WTC11 (cell line): Measurements from ENCODE around the gene MGAT3. TPM values are rescaled to one million over a fixed set of nuclear protein-coding genes. Genes with fewer than 3 reads are reported as not detected.

Source experiments
- ATAC-seq: fragments of 200-7000 bp; cut with Tn5 transposase; 2 replicates; pipeline ENCODE4 v1.10.0; 2021; ENCODE audit warnings: mild to moderate bottlenecking, moderate library complexity
- CTCF ChIA-PET: fragments of 300-600 bp; sonication (Branson Sonifier 250); formaldehyde crosslinking; loops from one replicate; lab custom pipeline; 2021; ENCODE audit warnings: antibody characterized with exemption; lab: Charles Lee
- POLR2A ChIA-PET: fragments of 350-600 bp; sonication (Branson Sonifier 250); formaldehyde crosslinking; loops from one replicate; lab custom pipeline; 2021; ENCODE audit warnings: antibody characterized with exemption; lab: Charles Lee
- DNase-seq: peaks from one replicate; pipeline ENCODE4 v3.0.0; 2021; ENCODE audit warnings: low spot score
- H3K27ac Mint-ChIP-seq: 2 replicates; pipeline ENCODE4 v1.8.0; 2021; ENCODE audit warnings: mixed read lengths
- H3K27me3 Mint-ChIP-seq: 2 replicates; pipeline ENCODE4 v1.8.0; 2021; ENCODE audit warnings: low read depth, mild to moderate bottlenecking, moderate library complexity, mixed read lengths
- H3K36me3 Mint-ChIP-seq: 2 replicates; pipeline ENCODE4 v1.8.0; 2021; ENCODE audit warnings: mixed read lengths
- H3K4me1 Mint-ChIP-seq: 2 replicates; pipeline ENCODE4 v1.8.0; 2022; ENCODE audit warnings: mixed read lengths
- H3K4me3 Mint-ChIP-seq: 2 replicates; pipeline ENCODE4 v1.8.0; 2021; ENCODE audit warnings: mild to moderate bottlenecking, moderate library complexity, mixed read lengths
- H3K9me3 Mint-ChIP-seq: 2 replicates; pipeline ENCODE4 v1.8.0; 2021; ENCODE audit warnings: mixed read lengths
- ATF2 ChIP-seq: sonication (generic); formaldehyde crosslinking; IDR thresholded peaks from 2 replicates; pipeline ENCODE4 v1.8.1; 2022; ENCODE audit warnings: low read depth, missing genetic modification reagents, borderline replicate concordance
- CREB1 ChIP-seq: sonication (generic); formaldehyde crosslinking; IDR thresholded peaks from 2 replicates; pipeline ENCODE4 v1.8.0; 2023; ENCODE audit warnings: mild to moderate bottlenecking, missing genetic modification reagents
- ERG ChIP-seq: fragments of 250-450 bp; sonication (Bioruptor Pico); IDR thresholded peaks from 2 replicates; pipeline ENCODE4 v1.8.0; 2021; ENCODE audit warnings: mild to moderate bottlenecking
- HMGXB4 ChIP-seq: sonication (generic); formaldehyde crosslinking; IDR thresholded peaks from 2 replicates; pipeline ENCODE4 v1.8.1; 2023; ENCODE audit warnings: mild to moderate bottlenecking, moderate library complexity, missing genetic modification reagents
- JAZF1 ChIP-seq: fragments of 250-450 bp; sonication (Bioruptor Pico); IDR thresholded peaks from 2 replicates; pipeline ENCODE4 v1.9.0; 2021; ENCODE audit warnings: moderate library complexity, mild to moderate bottlenecking, inconsistent platforms
- NFATC4 ChIP-seq: fragments of 250-450 bp; sonication (Bioruptor Pico); IDR thresholded peaks from 2 replicates; pipeline ENCODE4 v1.9.0; 2021; ENCODE audit warnings: mild to moderate bottlenecking
- NFE2L1 ChIP-seq: sonication (generic); formaldehyde crosslinking; IDR thresholded peaks from 2 replicates; pipeline ENCODE4 v1.8.1; 2023; ENCODE audit warnings: missing genetic modification reagents
- OVOL2 ChIP-seq: fragments of 250-450 bp; sonication (Bioruptor Pico); IDR thresholded peaks from 2 replicates; pipeline ENCODE4 v1.9.0; 2021; ENCODE audit warnings: mild to moderate bottlenecking, borderline replicate concordance
- SMAD3 ChIP-seq: sonication (generic); formaldehyde crosslinking; IDR thresholded peaks from 2 replicates; pipeline ENCODE4 v1.8.0; 2022; ENCODE audit warnings: missing genetic modification reagents, mild to moderate bottlenecking, borderline replicate concordance
- SMAD4 ChIP-seq: sonication (generic); formaldehyde crosslinking; IDR thresholded peaks from 2 replicates; pipeline ENCODE4 v1.8.0; 2022; ENCODE audit warnings: mild to moderate bottlenecking, missing genetic modification reagents
- SOX15 ChIP-seq: fragments of 250-450 bp; sonication (Bioruptor Pico); IDR thresholded peaks from 2 replicates; pipeline ENCODE4 v1.9.0; 2021; ENCODE audit warnings: mild to moderate bottlenecking
- ZNF281 ChIP-seq: sonication (generic); formaldehyde crosslinking; IDR thresholded peaks from 2 replicates; pipeline ENCODE4 v1.8.0; 2023; ENCODE audit warnings: mild to moderate bottlenecking, missing genetic modification reagents
- ZNF317 ChIP-seq: sonication (generic); formaldehyde crosslinking; IDR thresholded peaks from 2 replicates; pipeline ENCODE4 v1.8.1; 2023; ENCODE audit warnings: low read depth, mild to moderate bottlenecking, moderate library complexity, missing genetic modification reagents, borderline replicate concordance
- ZNF416 ChIP-seq: fragments of 250-450 bp; sonication (Bioruptor Pico); IDR thresholded peaks from 2 replicates; pipeline ENCODE4 v1.9.0; 2021; ENCODE audit warnings: mild to moderate bottlenecking, inconsistent platforms
- ZNF671 ChIP-seq: fragments of 250-450 bp; sonication (Bioruptor Pico); IDR thresholded peaks from 2 replicates; pipeline ENCODE4 v1.8.0; 2021; ENCODE audit warnings: mild to moderate bottlenecking
- total RNA-seq: library from RNA; stranded (reverse); gene quantifications from 3 replicates; pipeline ENCODE4 v1.2.3, GENCODE V29; 2021
- TF ChIP-seq, protein P1 (sequence below): sonication (generic); formaldehyde crosslinking; IDR thresholded peaks from 2 replicates; pipeline ENCODE4 v1.8.1; 2023; ENCODE audit warnings: mild to moderate bottlenecking, missing genetic modification reagents
- TF ChIP-seq, protein P2 (sequence below): sonication (generic); formaldehyde crosslinking; IDR thresholded peaks from 2 replicates; pipeline ENCODE4 v1.8.0; 2023; ENCODE audit warnings: missing genetic modification reagents
- TF ChIP-seq, protein P3 (sequence below): sonication (generic); formaldehyde crosslinking; IDR thresholded peaks from 2 replicates; pipeline ENCODE4 v1.8.0; 2023; ENCODE audit warnings: missing genetic modification reagents, mild to moderate bottlenecking, borderline replicate concordance

Gene MGAT3
- total RNA-seq, 1 experiment from 2014 or later: 11.4 TPM

DNA sequence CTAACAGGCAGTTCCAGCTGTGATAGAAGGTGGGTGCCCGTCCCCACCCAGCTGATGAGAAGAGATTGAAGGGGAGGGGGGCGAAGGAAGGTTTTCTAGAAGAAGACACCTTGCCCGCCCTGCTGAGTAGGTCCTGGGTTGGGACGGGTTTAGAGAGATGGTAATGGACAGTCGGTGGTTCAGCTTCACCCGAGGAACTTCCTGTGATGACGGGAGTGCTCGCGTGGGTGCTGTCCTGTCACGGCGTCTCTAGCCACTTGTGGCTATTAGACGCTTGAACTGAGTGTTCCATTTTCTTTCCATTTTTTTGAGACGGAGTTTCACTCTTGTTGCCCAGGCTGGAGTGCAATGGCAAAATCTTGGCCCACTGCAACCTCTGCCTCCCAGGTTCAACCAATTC, 27.6 kb upstream of the MGAT3 start:
- peaks cover 43% of the 10 kb centered on the region for H3K4me1 Mint-ChIP-seq
- ChIA-PET CTCF (interaction anchor here (1.2 to 2.4 kb wide), 4 partner anchors 8 to 660 kb away, joined by 3 to 17 read pairs (median 4); partner anchors contain the start of gene TAB1), POLR2A (no interaction called here)
- TF ChIP-seq ATF2 (CRISPR knock-in tag) (no peak), JAZF1 (CRISPR knock-in tag) (no peak), OVOL2 (CRISPR knock-in tag) (no peak), ZNF416 (no peak), CREB1 (CRISPR knock-in tag) (no peak), ERG (CRISPR knock-in tag) (no peak), ZNF281 (CRISPR knock-in tag) (no peak), SMAD3 (CRISPR knock-in tag) (no peak), SOX15 (CRISPR knock-in tag) (no peak), NFE2L1 (CRISPR knock-in tag) (no peak), ZNF671 (no peak), ZNF317 (CRISPR knock-in tag) (no peak)
- TF ChIP-seq, protein P1, sequence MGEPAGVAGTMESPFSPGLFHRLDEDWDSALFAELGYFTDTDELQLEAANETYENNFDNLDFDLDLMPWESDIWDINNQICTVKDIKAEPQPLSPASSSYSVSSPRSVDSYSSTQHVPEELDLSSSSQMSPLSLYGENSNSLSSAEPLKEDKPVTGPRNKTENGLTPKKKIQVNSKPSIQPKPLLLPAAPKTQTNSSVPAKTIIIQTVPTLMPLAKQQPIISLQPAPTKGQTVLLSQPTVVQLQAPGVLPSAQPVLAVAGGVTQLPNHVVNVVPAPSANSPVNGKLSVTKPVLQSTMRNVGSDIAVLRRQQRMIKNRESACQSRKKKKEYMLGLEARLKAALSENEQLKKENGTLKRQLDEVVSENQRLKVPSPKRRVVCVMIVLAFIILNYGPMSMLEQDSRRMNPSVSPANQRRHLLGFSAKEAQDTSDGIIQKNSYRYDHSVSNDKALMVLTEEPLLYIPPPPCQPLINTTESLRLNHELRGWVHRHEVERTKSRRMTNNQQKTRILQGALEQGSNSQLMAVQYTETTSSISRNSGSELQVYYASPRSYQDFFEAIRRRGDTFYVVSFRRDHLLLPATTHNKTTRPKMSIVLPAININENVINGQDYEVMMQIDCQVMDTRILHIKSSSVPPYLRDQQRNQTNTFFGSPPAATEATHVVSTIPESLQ (CRISPR knock-in tag): no peak
- TF ChIP-seq, protein P2, sequence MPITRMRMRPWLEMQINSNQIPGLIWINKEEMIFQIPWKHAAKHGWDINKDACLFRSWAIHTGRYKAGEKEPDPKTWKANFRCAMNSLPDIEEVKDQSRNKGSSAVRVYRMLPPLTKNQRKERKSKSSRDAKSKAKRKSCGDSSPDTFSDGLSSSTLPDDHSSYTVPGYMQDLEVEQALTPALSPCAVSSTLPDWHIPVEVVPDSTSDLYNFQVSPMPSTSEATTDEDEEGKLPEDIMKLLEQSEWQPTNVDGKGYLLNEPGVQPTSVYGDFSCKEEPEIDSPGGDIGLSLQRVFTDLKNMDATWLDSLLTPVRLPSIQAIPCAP (CRISPR knock-in tag): no peak
- no peaks in the 10 kb centered on the region for H3K9me3 Mint-ChIP-seq
- H3K4me3 Mint-ChIP-seq: no peak overlapping the region
- no peak for DNase-seq
- peaks cover 9% of the 10 kb centered on the region for H3K36me3 Mint-ChIP-seq
- peak overlapping the region; percentile 96 for H3K27ac Mint-ChIP-seq
- no peak for ATAC-seq
- H3K27me3 Mint-ChIP-seq: no peaks in the 10 kb centered on the region

DNA sequence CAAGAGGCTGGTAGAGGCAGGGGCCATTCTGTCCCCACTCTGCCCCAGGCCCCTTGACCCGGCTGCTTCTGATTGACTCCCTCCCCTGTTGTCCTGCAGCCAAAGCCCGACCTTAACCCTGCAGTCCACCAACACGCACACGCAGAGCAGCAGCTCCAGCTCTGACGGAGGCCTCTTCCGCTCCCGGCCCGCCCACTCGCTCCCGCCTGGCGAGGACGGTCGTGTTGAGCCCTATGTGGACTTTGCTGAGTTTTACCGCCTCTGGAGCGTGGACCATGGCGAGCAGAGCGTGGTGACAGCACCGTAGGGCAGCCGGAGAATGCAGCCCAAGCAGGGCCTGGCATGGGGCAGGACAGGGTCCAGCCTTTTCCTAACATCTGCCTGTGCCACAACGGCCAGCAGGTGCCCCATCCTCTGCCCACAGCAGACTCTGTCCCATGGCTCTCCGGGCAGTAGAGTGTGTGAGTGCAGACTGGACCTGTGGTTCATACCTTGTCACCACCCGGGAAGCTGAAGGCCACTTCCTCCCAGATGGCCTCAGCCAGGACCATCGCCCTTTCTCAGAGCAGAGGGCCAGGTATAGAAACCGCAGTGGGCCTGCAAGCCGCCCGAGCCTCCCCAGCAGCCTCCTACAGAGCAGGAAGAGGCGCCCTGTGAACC, 26.8 kb upstream of the MGAT3 start:
- ATAC-seq: no peak
- TF ChIP-seq SMAD4 (CRISPR knock-in tag): no peak
- no peak for TF ChIP-seq NFATC4
- TF ChIP-seq, protein P3, sequence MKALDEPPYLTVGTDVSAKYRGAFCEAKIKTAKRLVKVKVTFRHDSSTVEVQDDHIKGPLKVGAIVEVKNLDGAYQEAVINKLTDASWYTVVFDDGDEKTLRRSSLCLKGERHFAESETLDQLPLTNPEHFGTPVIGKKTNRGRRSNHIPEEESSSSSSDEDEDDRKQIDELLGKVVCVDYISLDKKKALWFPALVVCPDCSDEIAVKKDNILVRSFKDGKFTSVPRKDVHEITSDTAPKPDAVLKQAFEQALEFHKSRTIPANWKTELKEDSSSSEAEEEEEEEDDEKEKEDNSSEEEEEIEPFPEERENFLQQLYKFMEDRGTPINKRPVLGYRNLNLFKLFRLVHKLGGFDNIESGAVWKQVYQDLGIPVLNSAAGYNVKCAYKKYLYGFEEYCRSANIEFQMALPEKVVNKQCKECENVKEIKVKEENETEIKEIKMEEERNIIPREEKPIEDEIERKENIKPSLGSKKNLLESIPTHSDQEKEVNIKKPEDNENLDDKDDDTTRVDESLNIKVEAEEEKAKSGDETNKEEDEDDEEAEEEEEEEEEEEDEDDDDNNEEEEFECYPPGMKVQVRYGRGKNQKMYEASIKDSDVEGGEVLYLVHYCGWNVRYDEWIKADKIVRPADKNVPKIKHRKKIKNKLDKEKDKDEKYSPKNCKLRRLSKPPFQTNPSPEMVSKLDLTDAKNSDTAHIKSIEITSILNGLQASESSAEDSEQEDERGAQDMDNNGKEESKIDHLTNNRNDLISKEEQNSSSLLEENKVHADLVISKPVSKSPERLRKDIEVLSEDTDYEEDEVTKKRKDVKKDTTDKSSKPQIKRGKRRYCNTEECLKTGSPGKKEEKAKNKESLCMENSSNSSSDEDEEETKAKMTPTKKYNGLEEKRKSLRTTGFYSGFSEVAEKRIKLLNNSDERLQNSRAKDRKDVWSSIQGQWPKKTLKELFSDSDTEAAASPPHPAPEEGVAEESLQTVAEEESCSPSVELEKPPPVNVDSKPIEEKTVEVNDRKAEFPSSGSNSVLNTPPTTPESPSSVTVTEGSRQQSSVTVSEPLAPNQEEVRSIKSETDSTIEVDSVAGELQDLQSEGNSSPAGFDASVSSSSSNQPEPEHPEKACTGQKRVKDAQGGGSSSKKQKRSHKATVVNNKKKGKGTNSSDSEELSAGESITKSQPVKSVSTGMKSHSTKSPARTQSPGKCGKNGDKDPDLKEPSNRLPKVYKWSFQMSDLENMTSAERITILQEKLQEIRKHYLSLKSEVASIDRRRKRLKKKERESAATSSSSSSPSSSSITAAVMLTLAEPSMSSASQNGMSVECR: no peak
- no peak for TF ChIP-seq HMGXB4 (CRISPR knock-in tag)
- H3K4me3 Mint-ChIP-seq: no peak overlapping the region; the same call in 1 of the 2 replicates
- no peaks in the 10 kb centered on the region for H3K9me3 Mint-ChIP-seq
- H3K36me3 Mint-ChIP-seq: peaks cover 5% of the 10 kb centered on the region; the same call in 1 of the 2 replicates
- POLR2A ChIA-PET: no interaction called here
- DNase-seq: no peak
- no peak overlapping the region for H3K27ac Mint-ChIP-seq
- CTCF ChIA-PET: interaction anchor here (1.5 kb wide), 1 partner anchor 31 kb away, joined by 6 read pairs; the partner anchor contains the start of gene TAB1
- H3K4me1 Mint-ChIP-seq: peaks cover 43% of the 10 kb centered on the region
- H3K27me3 Mint-ChIP-seq: no peaks in the 10 kb centered on the region
